ENCODE data around the gene LRRC8D.

DNA sequence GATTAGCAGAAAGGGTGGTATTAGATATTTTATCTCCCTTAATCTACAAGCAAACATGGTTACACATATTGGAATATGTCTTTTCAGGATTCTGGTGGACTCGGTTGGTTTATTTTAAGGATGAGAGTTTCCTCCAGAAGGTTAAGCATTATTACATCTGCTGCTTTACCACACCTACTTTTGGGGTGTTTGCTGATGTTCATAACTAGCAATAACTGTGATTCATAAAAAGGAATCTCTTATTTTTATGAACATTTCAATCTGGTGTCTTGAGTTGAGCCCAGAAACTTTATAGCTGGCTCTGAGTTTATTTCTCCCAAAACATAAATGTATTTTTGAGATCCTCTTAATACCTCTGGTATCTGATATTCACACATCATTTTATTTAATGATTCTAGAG lies 82.7 kb downstream of the LRRC8D start:
- TF ChIP-seq POLR2A (IDR thresholded peaks at IDR 0.05; ENCODE audit: low read length) (no peak), GATA1 (IDR thresholded peaks at IDR 0.05; ENCODE audit: low read depth, low read length) (no peak)
